GM12873 (cell line): Measurements from ENCODE around the gene SIGLEC15.
A peak's percentile ranks its signal among the peaks of the same experiment; 100 is the strongest.

Experiments used
- CTCF ChIP-seq: IDR thresholded peaks from 2 replicates; pipeline ENCODE4 v1.5.1; 2012; ENCODE audit warnings: low read depth, mild to moderate bottlenecking, moderate library complexity, low read length, control low read depth; ENCODE audit not compliant: insufficient read depth; ENCODE audit errors: missing control alignments

Gene SIGLEC15

GRCh38 chr18:45836242-45837205 is 11.0 kb downstream of the SIGLEC15 start:
- no peak for TF ChIP-seq CTCF

- peak; percentile 27 for TF ChIP-seq CTCF
Measured at GRCh38 chr18:45837283-45838070, 12.0 kb downstream of the SIGLEC15 start.

- TF ChIP-seq CTCF = no peak
Measured at GRCh38 chr18:45838302-45839070, 13.0 kb downstream of the SIGLEC15 start.

- peak; percentile 50 for TF ChIP-seq CTCF
Measured at GRCh38 chr18:45839414-45840395, 14.2 kb downstream of the SIGLEC15 start.

- no peak for TF ChIP-seq CTCF
Measured at GRCh38 chr18:45841060-45841764, 15.7 kb downstream of the SIGLEC15 start.
